Measurements from ENCODE around the gene OR5C1. TPM values are rescaled to one million over a fixed set of nuclear protein-coding genes. Genes with fewer than 3 reads are reported as not detected.

The OR5C1 gene
- polyA plus RNA-seq, 1 donor (not counting 4 experiments of a cell fraction or from before 2014, with no cell fraction given), result not detected

DNA sequence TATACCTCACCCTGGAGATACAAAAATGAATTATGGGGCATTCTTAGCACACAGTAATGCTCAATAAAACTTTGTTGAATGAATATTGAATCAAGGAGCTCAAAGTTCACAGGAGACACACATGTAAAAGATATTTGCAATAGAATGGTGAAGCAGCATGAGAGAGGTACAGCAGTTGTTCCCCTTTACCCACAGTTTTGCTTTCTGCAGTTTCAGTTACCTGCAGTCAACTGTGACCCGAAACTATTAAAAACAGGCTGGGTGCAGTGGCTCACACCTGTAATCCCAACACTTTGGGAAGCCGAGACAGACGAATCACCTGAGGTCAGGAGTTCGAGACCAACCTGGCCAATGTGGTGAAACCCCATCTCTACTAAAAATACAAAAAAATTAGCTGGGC, 2.4 kb upstream of the OR5C1 start:
- TF ChIP-seq EZH2 (IDR thresholded peaks at IDR 0.05; ENCODE audit: low read length), result no peak
- TF ChIP-seq, protein P1, sequence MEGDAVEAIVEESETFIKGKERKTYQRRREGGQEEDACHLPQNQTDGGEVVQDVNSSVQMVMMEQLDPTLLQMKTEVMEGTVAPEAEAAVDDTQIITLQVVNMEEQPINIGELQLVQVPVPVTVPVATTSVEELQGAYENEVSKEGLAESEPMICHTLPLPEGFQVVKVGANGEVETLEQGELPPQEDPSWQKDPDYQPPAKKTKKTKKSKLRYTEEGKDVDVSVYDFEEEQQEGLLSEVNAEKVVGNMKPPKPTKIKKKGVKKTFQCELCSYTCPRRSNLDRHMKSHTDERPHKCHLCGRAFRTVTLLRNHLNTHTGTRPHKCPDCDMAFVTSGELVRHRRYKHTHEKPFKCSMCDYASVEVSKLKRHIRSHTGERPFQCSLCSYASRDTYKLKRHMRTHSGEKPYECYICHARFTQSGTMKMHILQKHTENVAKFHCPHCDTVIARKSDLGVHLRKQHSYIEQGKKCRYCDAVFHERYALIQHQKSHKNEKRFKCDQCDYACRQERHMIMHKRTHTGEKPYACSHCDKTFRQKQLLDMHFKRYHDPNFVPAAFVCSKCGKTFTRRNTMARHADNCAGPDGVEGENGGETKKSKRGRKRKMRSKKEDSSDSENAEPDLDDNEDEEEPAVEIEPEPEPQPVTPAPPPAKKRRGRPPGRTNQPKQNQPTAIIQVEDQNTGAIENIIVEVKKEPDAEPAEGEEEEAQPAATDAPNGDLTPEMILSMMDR (optimal IDR thresholded peaks at IDR 0.05 in 1 of 3, IDR thresholded peaks at IDR 0.05 in 1 of 3, conservative IDR thresholded peaks at IDR 0.05 in 1 of 3; ENCODE audit: extremely low read depth in 1 of 3, insufficient read depth in 2 of 3, low read length in 3 of 3), result no peak
- Histone ChIP-seq H3K9ac (ENCODE audit: control insufficient read depth, extremely low read depth, insufficient read depth, low read length) (no peak overlapping the region), H3K9me3 (ENCODE audit: control insufficient read depth, low read depth, low read length) (no peaks in the 10 kb centered on the region), H3K36me3 (ENCODE audit: control insufficient read depth in 2 of 2, extremely low read depth in 1 of 2, insufficient read depth in 2 of 2, low read length in 2 of 2) (no peaks in the 10 kb centered on the region), H3K4me1 (ENCODE audit: control insufficient read depth, extremely low read depth, insufficient read depth, low read length) (no peaks in the 10 kb centered on the region), H2AFZ (ENCODE audit: control insufficient read depth, low read length) (no peak overlapping the region), H3K4me3 (ENCODE audit: control insufficient read depth in 2 of 3, extremely low read depth in 1 of 3, insufficient read depth in 2 of 3, low read depth in 1 of 3, low read length in 3 of 3) (no peak overlapping the region), H3K27me3 (ENCODE audit: control insufficient read depth, extremely low read depth, insufficient read depth, low read length) (no peaks in the 10 kb centered on the region), H3K9me1 (ENCODE audit: control insufficient read depth, extremely low read depth, insufficient read depth, low read length) (no peaks in the 10 kb centered on the region), H3K4me2 (ENCODE audit: control insufficient read depth, extremely low read depth, insufficient read depth, low read depth, low read length) (no peak overlapping the region), H3K79me2 (ENCODE audit: control insufficient read depth, insufficient read depth, low read length) (no peaks in the 10 kb centered on the region), H3K27ac (ENCODE audit: control insufficient read depth, insufficient read depth, low read length) (no peak overlapping the region), H4K20me1 (ENCODE audit: control insufficient read depth, extremely low read depth, insufficient read depth, low read length) (no peaks in the 10 kb centered on the region)
- dilution Hi-C loops (cut with MboI; ENCODE audit: extremely low pct_ligation_motif_present, low sequenced_read_pairs), result no loop called here
- no peak for FAIRE-seq
- DNase-seq (ENCODE audit: low read depth, low spot score), result no peak

DNA sequence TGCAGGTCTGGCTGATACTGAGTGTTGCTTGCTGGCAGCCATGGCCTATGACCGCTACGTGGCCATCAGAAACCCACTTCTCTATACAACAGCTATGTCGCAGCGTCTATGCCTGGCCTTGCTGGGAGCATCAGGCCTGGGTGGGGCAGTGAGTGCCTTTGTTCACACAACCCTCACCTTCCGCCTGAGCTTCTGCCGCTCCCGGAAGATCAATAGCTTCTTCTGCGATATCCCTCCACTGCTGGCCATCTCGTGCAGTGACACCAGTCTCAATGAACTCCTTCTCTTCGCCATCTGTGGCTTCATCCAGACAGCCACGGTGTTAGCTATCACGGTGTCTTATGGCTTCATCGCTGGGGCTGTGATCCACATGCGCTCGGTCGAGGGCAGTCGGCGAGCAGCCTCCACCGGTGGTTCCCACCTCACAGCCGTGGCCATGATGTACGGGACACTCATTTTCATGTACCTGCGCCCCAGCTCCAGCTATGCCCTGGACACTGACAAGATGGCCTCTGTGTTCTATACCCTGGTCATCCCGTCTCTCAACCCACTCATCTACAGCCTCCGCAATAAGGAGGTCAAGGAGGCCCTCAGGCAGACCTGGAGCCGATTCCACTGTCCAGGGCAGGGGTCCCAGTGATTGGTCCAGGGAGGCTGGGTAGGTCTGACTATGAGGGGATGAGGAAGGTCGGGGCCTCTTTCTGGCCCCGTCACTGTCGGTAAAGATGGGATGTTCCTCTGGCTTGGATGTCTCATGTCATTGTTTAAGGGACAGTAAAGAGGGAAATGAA, 718 bp downstream of the OR5C1 start:
- DNase-seq (ENCODE audit: low read depth, low spot score) (no peak), FAIRE-seq (no peak)
- Histone ChIP-seq H3K4me1 (ENCODE audit: control insufficient read depth, extremely low read depth, insufficient read depth, low read length) (no peaks in the 10 kb centered on the region), H3K4me3 (ENCODE audit: control insufficient read depth in 2 of 3, extremely low read depth in 1 of 3, insufficient read depth in 2 of 3, low read depth in 1 of 3, low read length in 3 of 3) (no peak overlapping the region), H3K27ac (ENCODE audit: control insufficient read depth, insufficient read depth, low read length) (no peak overlapping the region), H4K20me1 (ENCODE audit: control insufficient read depth, extremely low read depth, insufficient read depth, low read length) (no peaks in the 10 kb centered on the region), H2AFZ (ENCODE audit: control insufficient read depth, low read length) (no peak overlapping the region), H3K9me1 (ENCODE audit: control insufficient read depth, extremely low read depth, insufficient read depth, low read length) (no peaks in the 10 kb centered on the region), H3K9ac (ENCODE audit: control insufficient read depth, extremely low read depth, insufficient read depth, low read length) (no peak overlapping the region), H3K27me3 (ENCODE audit: control insufficient read depth, extremely low read depth, insufficient read depth, low read length) (no peaks in the 10 kb centered on the region), H3K79me2 (ENCODE audit: control insufficient read depth, insufficient read depth, low read length) (no peaks in the 10 kb centered on the region), H3K36me3 (ENCODE audit: control insufficient read depth in 2 of 2, extremely low read depth in 1 of 2, insufficient read depth in 2 of 2, low read length in 2 of 2) (no peaks in the 10 kb centered on the region), H3K4me2 (ENCODE audit: control insufficient read depth, extremely low read depth, insufficient read depth, low read depth, low read length) (no peak overlapping the region), H3K9me3 (ENCODE audit: control insufficient read depth, low read depth, low read length) (no peaks in the 10 kb centered on the region)
- TF ChIP-seq EZH2 (IDR thresholded peaks at IDR 0.05; ENCODE audit: low read length), result no peak
- TF ChIP-seq, protein P1 (optimal IDR thresholded peaks at IDR 0.05 in 1 of 3, IDR thresholded peaks at IDR 0.05 in 1 of 3, conservative IDR thresholded peaks at IDR 0.05 in 1 of 3; ENCODE audit: extremely low read depth in 1 of 3, insufficient read depth in 2 of 3, low read length in 3 of 3), result no peak
- dilution Hi-C loops (cut with MboI; ENCODE audit: extremely low pct_ligation_motif_present, low sequenced_read_pairs), result no loop called here

All from keratinocyte (primary cell).